CD4-positive, CD25-positive, alpha-beta regulatory T cell (primary cell): Measurements from ENCODE around the gene GNAS. TPM values are rescaled to one million over a fixed set of nuclear protein-coding genes. Genes with fewer than 3 reads are reported as not detected.
A peak's percentile ranks its signal among the peaks of the same experiment; 100 is the strongest.

Source experiments
- ATAC-seq, 2 donors: fragments of 150-1000 bp; cut with Tn5 transposase; one replicate each; pipeline ENCODE4 v1.10.0; 2021; ENCODE audit warnings: low read depth in 2 of 2, moderate number of reproducible peaks in 2 of 2, moderate library complexity in 1 of 2
- DNase-seq, 3 donors: peaks; one replicate each; pipeline versions ENCODE4 v3.0.0 to v3.0.0-alpha.2; 2012 to 2022; ENCODE audit warnings: mixed read lengths in 1 of 3
- H3K27ac ChIP-seq: one replicate; pipeline ENCODE4 v1.7.0; 2013; ENCODE audit warnings: mild to moderate bottlenecking, low read length; ENCODE audit not compliant: insufficient read depth, poor library complexity, severe bottlenecking
- H3K27me3 ChIP-seq: one replicate; pipeline ENCODE4 v1.7.0; 2013; ENCODE audit warnings: low read length; ENCODE audit not compliant: control insufficient read depth, insufficient read depth
- H3K36me3 ChIP-seq: one replicate; pipeline ENCODE4 v1.7.0; 2013; ENCODE audit warnings: mild to moderate bottlenecking, low read length, moderate library complexity; ENCODE audit not compliant: control insufficient read depth, insufficient read depth
- H3K4me1 ChIP-seq: 2 replicates; pipeline ENCODE4 v1.7.0; 2013; ENCODE audit warnings: mild to moderate bottlenecking, low read length; ENCODE audit not compliant: insufficient read depth, control insufficient read depth, poor library complexity, severe bottlenecking
- H3K4me3 ChIP-seq: one replicate; pipeline ENCODE4 v1.7.0; 2013; ENCODE audit warnings: low read depth, mild to moderate bottlenecking, low read length, moderate library complexity
- H3K9me3 ChIP-seq, 2 experiments: 1 replicate in 1 of 2; 2 replicates in 1 of 2; pipeline ENCODE4 v1.7.0; 2013; ENCODE audit warnings: low read length in 2 of 2, mild to moderate bottlenecking in 1 of 2, moderate library complexity in 1 of 2; ENCODE audit not compliant: control insufficient read depth in 2 of 2
- H3K27ac Mint-ChIP-seq, 3 donors: one replicate each; pipeline ENCODE4 v1.8.0; 2020 to 2022; ENCODE audit warnings: mild to moderate bottlenecking in 3 of 3, mixed read lengths in 3 of 3, moderate library complexity in 2 of 3
- H3K27me3 Mint-ChIP-seq: one replicate; pipeline ENCODE4 v1.8.0; 2022; ENCODE audit warnings: mild to moderate bottlenecking, mixed read lengths
- H3K36me3 Mint-ChIP-seq: one replicate; pipeline ENCODE4 v1.8.0; 2020; ENCODE audit warnings: mixed read lengths
- H3K4me1 Mint-ChIP-seq, 4 donors: one replicate each; pipeline ENCODE4 v1.8.0; 2020 to 2022; ENCODE audit warnings: mixed read lengths in 4 of 4, mild to moderate bottlenecking in 1 of 4
- H3K4me3 Mint-ChIP-seq, 4 donors: one replicate each; pipeline ENCODE4 v1.8.0; 2020 to 2022; ENCODE audit warnings: mild to moderate bottlenecking in 4 of 4, mixed read lengths in 4 of 4, moderate library complexity in 3 of 4
- H3K9me3 Mint-ChIP-seq, 7 donors: one replicate each; pipeline ENCODE4 v1.8.0; 2020 to 2022; ENCODE audit warnings: mixed read lengths in 7 of 7, mild to moderate bottlenecking in 3 of 7, moderate library complexity in 2 of 7
- polyA plus RNA-seq, 4 donors: library from polyadenylated mRNA; unstranded; fragments of 300-500 nt; fragmentation: Illumina TruSeq; gene quantifications; one replicate each; pipeline ENCODE4 v1.2.3, GENCODE V29; 2021
- total RNA-seq: library from RNA; stranded (reverse); gene quantifications from one replicate; pipeline ENCODE4 v1.2.3, GENCODE V29; 2022

Gene GNAS
- total and polyA plus RNA-seq, 5 donors from 2014 or later, result 127 to 890 (median 165) TPM

- Mint-ChIP-seq H3K4me1 (peaks cover 0 to 7% (median 0%) of the 10 kb centered on the region in 4 donors), H3K4me3 (peak overlapping the region in 1 of 4 donors; percentile 41), H3K27me3 (peaks cover 34% of the 10 kb centered on the region), H3K27ac (no peak overlapping the region), H3K9me3 (no peaks in the 10 kb centered on the region), H3K36me3 (no peaks in the 10 kb centered on the region)
- no peak for ATAC-seq
- Histone ChIP-seq H3K36me3 (no peaks in the 10 kb centered on the region), H3K4me1 (peaks cover 10% of the 10 kb centered on the region), H3K27me3 (peaks cover 8% of the 10 kb centered on the region), H3K9me3 (no peaks in the 10 kb centered on the region), H3K4me3 (no peak overlapping the region), H3K27ac (no peak overlapping the region)
- DNase-seq, result no peak
Observed at GRCh38 chr20:58839991-58840747, 12.3 kb upstream of the GNAS start.

DNA sequence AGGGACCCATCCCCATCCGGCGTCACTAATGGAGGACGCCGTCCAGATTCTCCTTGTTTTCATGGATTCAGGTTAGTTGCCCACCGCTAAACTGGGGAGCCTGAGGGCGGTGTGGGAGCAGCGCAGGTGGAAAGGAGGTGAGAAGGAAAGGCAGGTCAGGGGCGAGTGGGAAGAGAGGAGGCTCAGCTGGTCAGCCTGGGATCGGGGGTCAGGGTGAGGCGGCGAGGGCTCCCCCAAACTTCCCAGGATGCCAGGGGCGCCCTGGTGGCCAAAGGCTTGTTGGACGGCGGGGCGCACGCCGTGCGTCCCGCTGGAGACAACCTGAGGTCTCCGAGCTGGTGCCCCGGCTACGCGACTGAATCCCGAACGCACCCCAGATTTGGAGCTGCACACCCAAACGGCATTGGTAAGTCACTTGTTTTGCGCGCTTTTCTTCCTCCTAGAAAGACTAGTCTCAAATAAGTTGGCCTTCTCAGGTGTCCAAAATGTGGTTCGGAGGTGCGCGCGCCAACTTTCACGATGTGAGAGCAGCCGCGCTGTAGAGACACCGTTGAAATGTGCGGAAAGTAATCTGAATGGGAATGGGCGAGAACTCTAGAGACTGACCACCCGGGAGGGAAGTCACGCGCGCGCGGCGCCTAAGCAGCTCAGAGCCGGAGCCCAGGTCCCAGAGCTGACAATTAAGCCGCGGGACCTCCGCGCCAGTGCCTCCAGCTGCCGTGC is 11.5 kb upstream of the GNAS start:
- peaks cover 10% of the 10 kb centered on the region for H3K4me1 ChIP-seq
- no peak overlapping the region for H3K27ac ChIP-seq
- ATAC-seq (no peak), DNase-seq (no peak)
- H3K27ac Mint-ChIP-seq, result peak overlapping the region in 1 of 3 donors; percentile 73
- no peaks in the 10 kb centered on the region for H3K9me3 Mint-ChIP-seq
- H3K36me3 ChIP-seq, result no peaks in the 10 kb centered on the region
- H3K4me1 Mint-ChIP-seq, result peaks cover 0 to 7% (median 0%) of the 10 kb centered on the region in 4 donors
- H3K36me3 Mint-ChIP-seq, result no peaks in the 10 kb centered on the region
- no peak overlapping the region for H3K4me3 ChIP-seq
- H3K27me3 Mint-ChIP-seq, result peaks cover 42% of the 10 kb centered on the region
- H3K27me3 ChIP-seq, result peaks cover 9% of the 10 kb centered on the region
- H3K9me3 ChIP-seq, result no peaks in the 10 kb centered on the region
- no peak overlapping the region for H3K4me3 Mint-ChIP-seq

GRCh38 chr20:58841539-58842264 is 10.8 kb upstream of the GNAS start:
- Mint-ChIP-seq H3K4me3 (peak overlapping the region in 1 of 4 donors; percentile 55), H3K27me3 (peaks cover 36% of the 10 kb centered on the region), H3K36me3 (no peaks in the 10 kb centered on the region), H3K9me3 (no peaks in the 10 kb centered on the region), H3K27ac (peak overlapping the region in 1 of 3 donors; percentile 48), H3K4me1 (peaks cover 0 to 7% (median 0%) of the 10 kb centered on the region in 4 donors)
- DNase-seq (no peak), ATAC-seq (no peak)
- Histone ChIP-seq H3K36me3 (no peaks in the 10 kb centered on the region), H3K4me3 (no peak overlapping the region), H3K4me1 (peaks cover 10% of the 10 kb centered on the region), H3K27me3 (peaks cover 9% of the 10 kb centered on the region), H3K9me3 (no peaks in the 10 kb centered on the region), H3K27ac (no peak overlapping the region)

- no peaks in the 10 kb centered on the region for H3K9me3 ChIP-seq
- Mint-ChIP-seq H3K4me3 (no peak overlapping the region), H3K4me1 (peaks cover 0 to 7% (median 0%) of the 10 kb centered on the region in 4 donors), H3K36me3 (no peaks in the 10 kb centered on the region), H3K9me3 (no peaks in the 10 kb centered on the region), H3K27me3 (peaks cover 33% of the 10 kb centered on the region), H3K27ac (peak overlapping the region in 1 of 3 donors; percentile 48)
- ATAC-seq (no peak), DNase-seq (no peak)
- H3K36me3 ChIP-seq, result no peaks in the 10 kb centered on the region
- peaks cover 9% of the 10 kb centered on the region for H3K27me3 ChIP-seq
- H3K4me1 ChIP-seq, result peaks cover 10% of the 10 kb centered on the region
- H3K4me3 ChIP-seq, result no peak overlapping the region
- H3K27ac ChIP-seq, result no peak overlapping the region
Observed at GRCh38 chr20:58842276-58842675, 10.2 kb upstream of the GNAS start.

DNA sequence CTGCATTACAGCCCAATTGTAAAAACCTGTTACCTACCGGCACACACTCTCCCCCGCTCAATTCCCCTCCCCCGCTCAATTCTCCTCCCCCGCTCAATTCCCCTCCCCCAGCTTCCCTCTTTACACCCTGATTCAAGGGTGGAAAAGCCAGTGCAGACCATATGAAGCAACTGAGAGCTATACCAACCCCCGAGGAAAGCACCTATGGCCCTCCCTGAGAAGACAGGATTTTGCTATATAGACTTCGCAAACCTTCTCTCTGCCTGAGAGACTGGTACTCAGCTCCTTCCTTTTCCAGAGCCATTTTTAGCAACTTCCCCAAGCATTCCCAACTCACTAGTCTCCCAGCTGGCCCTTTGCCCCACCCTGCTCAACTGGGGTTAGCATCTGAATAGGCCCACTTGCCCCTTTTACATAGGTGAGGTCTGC is 9.4 kb upstream of the GNAS start:
- H3K4me1 Mint-ChIP-seq, result peaks cover 0 to 11% (median 2%) of the 10 kb centered on the region in 4 donors
- no peak for ATAC-seq
- peaks cover 9% of the 10 kb centered on the region for H3K27me3 ChIP-seq

GRCh38 chr20:58845706-58846105 is 6.8 kb upstream of the GNAS start:
- H3K9me3 ChIP-seq, result no peaks in the 10 kb centered on the region
- Mint-ChIP-seq H3K4me1 (peaks cover 0 to 7% (median 4%) of the 10 kb centered on the region in 4 donors), H3K9me3 (no peaks in the 10 kb centered on the region), H3K4me3 (no peak overlapping the region), H3K27ac (no peak overlapping the region), H3K27me3 (peaks cover 42% of the 10 kb centered on the region), H3K36me3 (no peaks in the 10 kb centered on the region)
- H3K27me3 ChIP-seq, result peaks cover 9% of the 10 kb centered on the region
- no peak for DNase-seq
- peaks cover 4% of the 10 kb centered on the region for H3K4me1 ChIP-seq
- no peak overlapping the region for H3K4me3 ChIP-seq
- H3K27ac ChIP-seq, result no peak overlapping the region
- no peak for ATAC-seq
- H3K36me3 ChIP-seq, result no peaks in the 10 kb centered on the region

More for the DNA sequence above, 9.4 kb upstream of the GNAS start:
- Histone ChIP-seq H3K4me1 (peaks cover 10% of the 10 kb centered on the region), H3K36me3 (no peaks in the 10 kb centered on the region), H3K9me3 (no peaks in the 10 kb centered on the region), H3K27ac (no peak overlapping the region), H3K4me3 (no peak overlapping the region)
- Mint-ChIP-seq H3K36me3 (no peaks in the 10 kb centered on the region), H3K27ac (no peak overlapping the region), H3K27me3 (peaks cover 32% of the 10 kb centered on the region), H3K9me3 (no peaks in the 10 kb centered on the region), H3K4me3 (no peak overlapping the region)
- DNase-seq, result no peak

DNA sequence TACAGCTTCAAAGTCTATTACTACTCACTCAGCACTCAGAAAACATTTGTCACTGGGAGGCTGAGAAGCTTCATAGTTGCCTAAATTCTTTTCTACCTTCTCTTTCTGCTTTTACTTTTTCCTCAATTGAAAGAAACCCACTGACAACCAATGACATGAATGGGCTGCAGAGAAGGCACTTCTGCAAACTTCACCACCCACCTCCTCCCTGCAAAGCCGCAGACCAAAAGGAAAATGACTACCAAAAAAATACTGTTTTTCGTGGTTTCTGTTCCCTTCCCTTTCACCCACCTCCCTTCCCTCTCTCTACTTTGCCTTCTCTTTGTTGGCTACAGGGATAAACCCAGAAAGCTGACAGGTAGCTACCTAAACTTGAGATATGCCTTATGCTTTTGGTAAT is 5.1 kb upstream of the GNAS start:
- peaks cover 51% of the 10 kb centered on the region for H3K27me3 Mint-ChIP-seq
- peaks cover 8% of the 10 kb centered on the region for H3K27me3 ChIP-seq
- DNase-seq, result no peak

More for the DNA sequence above, 5.1 kb upstream of the GNAS start:
- no peaks in the 10 kb centered on the region for H3K36me3 ChIP-seq
- no peak for ATAC-seq
- H3K9me3 ChIP-seq, result no peaks in the 10 kb centered on the region
- peaks cover 21% of the 10 kb centered on the region for H3K4me1 ChIP-seq
- H3K4me1 Mint-ChIP-seq, result peaks cover 0 to 18% (median 7%) of the 10 kb centered on the region in 4 donors
- no peak overlapping the region for H3K4me3 ChIP-seq
- H3K27ac ChIP-seq, result no peak overlapping the region
- no peaks in the 10 kb centered on the region for H3K36me3 Mint-ChIP-seq
- H3K27ac Mint-ChIP-seq, result no peak overlapping the region
- peaks cover 0 to 3% (median 0%) of the 10 kb centered on the region in 7 donors for H3K9me3 Mint-ChIP-seq
- no peak overlapping the region for H3K4me3 Mint-ChIP-seq
